ENCODE measurements around the gene KRTAP5-3.

GRCh38 chr11:1648653-1649420 lies 40.6 kb upstream of the KRTAP5-3 start:
- TF ChIP-seq POLR2A (IDR thresholded peaks at IDR 0.05) (no peak), CTCF (IDR thresholded peaks at IDR 0.05) (no peak)
